ENCODE data around the gene ABHD2.

Gene ABHD2

DNA sequence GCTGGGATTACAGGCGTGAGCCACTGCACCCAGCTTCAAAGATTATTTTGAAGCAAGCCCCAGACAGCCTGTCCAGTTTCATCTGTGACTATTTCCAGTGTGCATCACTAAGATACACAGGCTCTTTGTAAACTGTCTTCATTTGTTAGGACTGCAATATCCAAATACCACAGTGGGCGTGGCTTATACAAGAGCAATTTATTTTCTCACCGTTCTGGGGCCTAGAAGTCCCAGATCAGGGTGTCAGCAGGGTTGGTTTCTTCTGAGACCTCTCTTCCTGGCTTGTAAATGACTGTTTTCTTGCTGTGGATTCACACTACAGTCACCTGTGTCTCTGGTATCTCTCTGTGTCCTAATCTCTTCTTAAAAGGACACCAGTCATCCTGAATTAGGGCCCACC lies 73.4 kb downstream of the ABHD2 start:
- H3K27me3 ChIP-seq (ENCODE audit: insufficient read depth, low read length, poor library complexity): no peaks in the 10 kb centered on the region
- no peaks in the 10 kb centered on the region for H4K20me1 ChIP-seq (ENCODE audit: insufficient read depth, low read length)
- no peak for DNase-seq
- H3K27ac ChIP-seq (ENCODE audit: low read length): no peak overlapping the region
- H3K9ac ChIP-seq (ENCODE audit: low read depth, low read length): no peak overlapping the region
- no peak overlapping the region for H3K4me3 ChIP-seq (ENCODE audit: low read depth in 1 of 2, low read length in 2 of 2)
- H3K4me1 ChIP-seq (ENCODE audit: insufficient read depth, low read length): no peaks in the 10 kb centered on the region
- H3K9me3 ChIP-seq (ENCODE audit: insufficient read depth, low read length, severe bottlenecking): no peaks in the 10 kb centered on the region
- no peak for TF ChIP-seq EZH2 (IDR thresholded peaks at IDR 0.05; ENCODE audit: borderline replicate concordance, low read depth, low read length, severe bottlenecking)
- TF ChIP-seq, protein P1, sequence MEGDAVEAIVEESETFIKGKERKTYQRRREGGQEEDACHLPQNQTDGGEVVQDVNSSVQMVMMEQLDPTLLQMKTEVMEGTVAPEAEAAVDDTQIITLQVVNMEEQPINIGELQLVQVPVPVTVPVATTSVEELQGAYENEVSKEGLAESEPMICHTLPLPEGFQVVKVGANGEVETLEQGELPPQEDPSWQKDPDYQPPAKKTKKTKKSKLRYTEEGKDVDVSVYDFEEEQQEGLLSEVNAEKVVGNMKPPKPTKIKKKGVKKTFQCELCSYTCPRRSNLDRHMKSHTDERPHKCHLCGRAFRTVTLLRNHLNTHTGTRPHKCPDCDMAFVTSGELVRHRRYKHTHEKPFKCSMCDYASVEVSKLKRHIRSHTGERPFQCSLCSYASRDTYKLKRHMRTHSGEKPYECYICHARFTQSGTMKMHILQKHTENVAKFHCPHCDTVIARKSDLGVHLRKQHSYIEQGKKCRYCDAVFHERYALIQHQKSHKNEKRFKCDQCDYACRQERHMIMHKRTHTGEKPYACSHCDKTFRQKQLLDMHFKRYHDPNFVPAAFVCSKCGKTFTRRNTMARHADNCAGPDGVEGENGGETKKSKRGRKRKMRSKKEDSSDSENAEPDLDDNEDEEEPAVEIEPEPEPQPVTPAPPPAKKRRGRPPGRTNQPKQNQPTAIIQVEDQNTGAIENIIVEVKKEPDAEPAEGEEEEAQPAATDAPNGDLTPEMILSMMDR (IDR thresholded peaks at IDR 0.05; ENCODE audit: borderline replicate concordance, extremely low read depth, low read length, poor library complexity, severe bottlenecking): no peak
- no peak for ATAC-seq (ENCODE audit: insufficient read depth, low read depth)
- H3K79me2 ChIP-seq (ENCODE audit: insufficient read depth, low read length): no peaks in the 10 kb centered on the region
- peaks cover 10% of the 10 kb centered on the region for H3K36me3 ChIP-seq (ENCODE audit: insufficient read depth, low read length)
- no peak overlapping the region for H3K4me2 ChIP-seq (ENCODE audit: insufficient read depth, low read length)
- H2AFZ ChIP-seq (ENCODE audit: low read depth, low read length): no peak overlapping the region

GRCh38 chr15:89163271-89164055 lies 75.2 kb downstream of the ABHD2 start:
- Histone ChIP-seq H3K36me3 (ENCODE audit: insufficient read depth, low read length) (peaks cover 2% of the 10 kb centered on the region; the same call in 1 of the 2 replicates), H3K27me3 (ENCODE audit: insufficient read depth, low read length, poor library complexity) (no peaks in the 10 kb centered on the region), H3K4me1 (ENCODE audit: insufficient read depth, low read length) (no peaks in the 10 kb centered on the region), H3K4me3 (ENCODE audit: low read depth in 1 of 2, low read length in 2 of 2) (no peak overlapping the region), H3K9me3 (ENCODE audit: insufficient read depth, low read length, severe bottlenecking) (no peaks in the 10 kb centered on the region), H3K9ac (ENCODE audit: low read depth, low read length) (no peak overlapping the region), H3K79me2 (ENCODE audit: insufficient read depth, low read length) (no peaks in the 10 kb centered on the region), H3K27ac (ENCODE audit: low read length) (no peak overlapping the region), H4K20me1 (ENCODE audit: insufficient read depth, low read length) (no peaks in the 10 kb centered on the region), H3K4me2 (ENCODE audit: insufficient read depth, low read length) (no peak overlapping the region), H2AFZ (ENCODE audit: low read depth, low read length) (no peak overlapping the region)
- DNase-seq: no peak
- TF ChIP-seq EZH2 (IDR thresholded peaks at IDR 0.05; ENCODE audit: borderline replicate concordance, low read depth, low read length, severe bottlenecking): no peak
- TF ChIP-seq, protein P1 (IDR thresholded peaks at IDR 0.05; ENCODE audit: borderline replicate concordance, extremely low read depth, low read length, poor library complexity, severe bottlenecking): no peak
- ATAC-seq (ENCODE audit: insufficient read depth, low read depth): no peak

DNA sequence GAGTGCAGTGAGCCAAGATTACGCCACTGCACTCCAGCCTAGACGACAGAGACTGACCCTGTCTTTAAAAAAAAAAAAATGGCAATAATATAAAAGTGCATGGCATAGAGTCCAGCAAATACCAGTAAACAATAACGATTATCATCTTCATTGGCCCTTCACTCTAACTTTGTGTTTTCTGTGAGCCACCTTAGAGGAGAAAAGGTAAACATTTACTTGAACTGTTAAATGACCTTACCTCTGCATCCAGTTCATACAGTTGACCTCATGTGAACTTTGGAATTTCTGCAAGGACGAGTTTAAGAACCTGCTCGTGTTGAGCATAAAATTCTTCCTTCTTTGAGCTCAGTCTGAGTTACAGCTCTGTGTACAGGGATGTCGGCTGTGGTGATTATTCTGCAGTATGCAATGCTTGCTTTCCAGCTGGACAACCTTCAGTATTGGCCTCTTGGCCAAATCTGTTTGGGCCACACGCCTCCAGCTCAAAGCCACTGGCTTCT lies 76.5 kb downstream of the ABHD2 start:
- no peak for TF ChIP-seq EZH2 (IDR thresholded peaks at IDR 0.05; ENCODE audit: borderline replicate concordance, low read depth, low read length, severe bottlenecking)
- TF ChIP-seq, protein P1 (IDR thresholded peaks at IDR 0.05; ENCODE audit: borderline replicate concordance, extremely low read depth, low read length, poor library complexity, severe bottlenecking): no peak
- H3K79me2 ChIP-seq (ENCODE audit: insufficient read depth, low read length): no peaks in the 10 kb centered on the region
- no peaks in the 10 kb centered on the region for H4K20me1 ChIP-seq (ENCODE audit: insufficient read depth, low read length)
- no peaks in the 10 kb centered on the region for H3K4me1 ChIP-seq (ENCODE audit: insufficient read depth, low read length)
- no peak overlapping the region for H3K9ac ChIP-seq (ENCODE audit: low read depth, low read length)
- DNase-seq (no peak), ATAC-seq (ENCODE audit: insufficient read depth, low read depth) (no peak)
- no peak overlapping the region for H2AFZ ChIP-seq (ENCODE audit: low read depth, low read length)
- no peak overlapping the region for H3K27ac ChIP-seq (ENCODE audit: low read length)
- no peak overlapping the region for H3K4me2 ChIP-seq (ENCODE audit: insufficient read depth, low read length)
- H3K36me3 ChIP-seq (ENCODE audit: insufficient read depth, low read length): peaks cover 2% of the 10 kb centered on the region; the same call in 1 of the 2 replicates
- H3K9me3 ChIP-seq (ENCODE audit: insufficient read depth, low read length, severe bottlenecking): no peaks in the 10 kb centered on the region
- H3K27me3 ChIP-seq (ENCODE audit: insufficient read depth, low read length, poor library complexity): no peaks in the 10 kb centered on the region
- H3K4me3 ChIP-seq (ENCODE audit: low read depth in 1 of 2, low read length in 2 of 2): no peak overlapping the region

Data from DND-41 (cell line).